Cardiac muscle cell (in vitro differentiated cells and primary cell): Measurements from ENCODE around the gene TFB1M. TPM values are rescaled to one million over a fixed set of nuclear protein-coding genes. Genes with fewer than 3 reads are reported as not detected.
"Not testable (repeated sequence)": the region's sequence is repeated elsewhere in the genome, so short reads cannot be mapped to it uniquely, and the experiment has no call there.

Experiments used
- DNase-seq, 2 donors: peaks; one replicate each; pipeline versions ENCODE4 v3.0.0 to v3.0.0-alpha.2; 2010 to 2017; ENCODE audit warnings: low read depth in 1 of 2, low spot score in 1 of 2
- H3K27ac ChIP-seq: fragments of 200-600 bp; sonication (generic); 2 replicates; pipeline ENCODE4 v1.5.1; 2016
- H3K27me3 ChIP-seq: fragments of 200-600 bp; sonication (generic); 2 replicates; pipeline ENCODE4 v1.6.0; 2016; ENCODE audit warnings: control low read depth
- H3K36me3 ChIP-seq: fragments of 200-600 bp; sonication (generic); 2 replicates; pipeline ENCODE4 v1.5.1; 2016; ENCODE audit warnings: control low read depth
- H3K4me1 ChIP-seq: fragments of 200-600 bp; sonication (generic); 2 replicates; pipeline ENCODE4 v1.8.1; 2017; ENCODE audit warnings: low read depth, mild to moderate bottlenecking, mixed run types
- H3K4me3 ChIP-seq: fragments of 200-600 bp; sonication (generic); 2 replicates; pipeline ENCODE4 v1.5.1; 2016; ENCODE audit warnings: mild to moderate bottlenecking
- H3K9me3 ChIP-seq: fragments of 200-600 bp; sonication (generic); 2 replicates; pipeline ENCODE4 v1.5.1; 2017; ENCODE audit warnings: low read depth, mild to moderate bottlenecking, control low read depth
- polyA plus RNA-seq: library from polyadenylated mRNA; unstranded; fragments of >200 nt; fragmentation: Nextera tagmentation; extraction: Ambion mirVana; gene quantifications from 2 replicates; pipeline ENCODE4 v1.2.1, GENCODE V29; 2016
- total RNA-seq: library from RNA; depleted of rRNA; stranded (reverse); fragments of >200 nt; gene quantifications from 2 replicates; pipeline ENCODE4 v1.2.3, GENCODE V29; 2016
- TF ChIP-seq, protein P1 (sequence below): IDR thresholded peaks from 2 replicates; pipeline ENCODE4 v1.5.1; 2012; ENCODE audit warnings: low read depth, mild to moderate bottlenecking, low read length

The TFB1M gene
- total and polyA plus RNA-seq, 2 experiments from 2014 or later: 14.8 to 22.0 TPM

GRCh38 chr6:155313602-155314091, 637 bp downstream of the TFB1M start:
- Histone ChIP-seq H3K4me1 (no peaks in the 10 kb centered on the region), H3K36me3 (peaks cover 11% of the 10 kb centered on the region), H3K27ac (peak overlapping the region; percentile 69), H3K27me3 (no peaks in the 10 kb centered on the region), H3K4me3 (peak overlapping the region; percentile 72), H3K9me3 (no peaks in the 10 kb centered on the region)
- TF ChIP-seq, protein P1, sequence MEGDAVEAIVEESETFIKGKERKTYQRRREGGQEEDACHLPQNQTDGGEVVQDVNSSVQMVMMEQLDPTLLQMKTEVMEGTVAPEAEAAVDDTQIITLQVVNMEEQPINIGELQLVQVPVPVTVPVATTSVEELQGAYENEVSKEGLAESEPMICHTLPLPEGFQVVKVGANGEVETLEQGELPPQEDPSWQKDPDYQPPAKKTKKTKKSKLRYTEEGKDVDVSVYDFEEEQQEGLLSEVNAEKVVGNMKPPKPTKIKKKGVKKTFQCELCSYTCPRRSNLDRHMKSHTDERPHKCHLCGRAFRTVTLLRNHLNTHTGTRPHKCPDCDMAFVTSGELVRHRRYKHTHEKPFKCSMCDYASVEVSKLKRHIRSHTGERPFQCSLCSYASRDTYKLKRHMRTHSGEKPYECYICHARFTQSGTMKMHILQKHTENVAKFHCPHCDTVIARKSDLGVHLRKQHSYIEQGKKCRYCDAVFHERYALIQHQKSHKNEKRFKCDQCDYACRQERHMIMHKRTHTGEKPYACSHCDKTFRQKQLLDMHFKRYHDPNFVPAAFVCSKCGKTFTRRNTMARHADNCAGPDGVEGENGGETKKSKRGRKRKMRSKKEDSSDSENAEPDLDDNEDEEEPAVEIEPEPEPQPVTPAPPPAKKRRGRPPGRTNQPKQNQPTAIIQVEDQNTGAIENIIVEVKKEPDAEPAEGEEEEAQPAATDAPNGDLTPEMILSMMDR: no peak
- peak in 1 of 2 donors; percentile 10 for DNase-seq

DNA sequence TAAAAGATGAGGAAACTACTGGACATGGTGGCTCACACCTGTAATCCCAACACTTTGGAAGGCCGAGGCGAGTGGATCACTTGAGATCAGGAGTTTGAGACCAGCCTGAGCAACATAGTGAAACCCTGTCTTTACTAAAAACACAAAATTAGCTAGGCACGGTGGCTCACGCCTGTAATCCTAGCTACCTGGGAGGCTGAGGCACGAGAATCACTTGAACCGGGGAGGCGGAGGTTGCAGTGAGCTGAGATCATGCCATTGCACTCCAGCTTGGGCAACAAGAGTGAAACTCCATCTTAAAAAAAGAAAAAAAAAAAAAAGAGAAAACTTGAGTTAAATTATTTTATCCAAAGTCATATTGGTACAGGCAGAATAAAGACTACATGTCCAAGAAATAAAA, 1.3 kb downstream of the TFB1M start:
- DNase-seq, H3K4me1 ChIP-seq, H3K27me3 ChIP-seq, H3K27ac ChIP-seq, H3K9me3 ChIP-seq: not testable (repeated sequence)
- Histone ChIP-seq H3K36me3 (peaks cover 11% of the 10 kb centered on the region), H3K4me3 (peak overlapping the region; percentile 72)

DNA sequence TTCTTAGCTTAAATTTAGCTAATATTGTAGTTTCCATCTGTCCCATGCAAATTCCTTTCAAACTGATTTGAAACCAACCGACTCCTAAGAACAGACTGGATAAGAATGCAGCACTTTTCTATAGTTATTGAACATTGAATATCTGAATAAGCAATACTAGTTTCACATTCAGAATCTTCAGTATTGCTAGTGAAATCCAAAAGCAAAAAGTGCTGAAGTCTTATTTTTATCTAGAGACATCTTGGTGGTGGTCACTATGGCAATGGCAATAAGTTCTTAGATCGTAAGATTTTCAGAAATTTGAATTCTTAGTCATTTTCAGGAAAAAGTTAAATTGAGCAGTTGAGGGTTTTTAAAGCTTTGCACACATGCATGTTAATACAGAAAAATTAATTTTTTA, 2.7 kb downstream of the TFB1M start:
- no peaks in the 10 kb centered on the region for H3K9me3 ChIP-seq
- H3K27me3 ChIP-seq: no peaks in the 10 kb centered on the region
- no peak overlapping the region for H3K4me3 ChIP-seq
- H3K27ac ChIP-seq: no peak overlapping the region
- H3K36me3 ChIP-seq: peaks cover 11% of the 10 kb centered on the region
- DNase-seq: no peak
- H3K4me1 ChIP-seq: no peaks in the 10 kb centered on the region
- TF ChIP-seq, protein P1: no peak

DNA sequence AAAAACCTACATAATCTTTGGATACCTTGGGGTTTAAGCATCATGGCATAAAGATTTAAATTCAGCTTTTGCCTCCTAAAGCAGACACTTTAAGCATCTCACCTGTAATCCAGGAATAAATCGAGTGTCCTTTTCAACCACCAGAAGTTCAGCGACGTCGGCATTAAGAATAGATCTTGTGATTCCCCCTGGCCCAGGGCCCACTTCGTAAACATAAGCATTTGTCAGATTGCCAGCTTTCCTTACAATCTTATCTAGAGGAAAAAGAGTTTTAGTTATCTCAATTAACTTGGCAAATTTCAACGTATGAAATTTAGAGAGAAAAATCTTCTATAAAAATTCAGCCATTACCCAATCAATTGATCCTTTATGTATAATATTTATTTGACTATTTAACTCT, 3.2 kb downstream of the TFB1M start:
- Histone ChIP-seq H3K36me3 (peaks cover 11% of the 10 kb centered on the region), H3K27ac (no peak overlapping the region), H3K4me1 (no peaks in the 10 kb centered on the region), H3K27me3 (no peaks in the 10 kb centered on the region), H3K4me3 (no peak overlapping the region), H3K9me3 (no peaks in the 10 kb centered on the region)
- peak in 1 of 2 donors; percentile 21 for DNase-seq
- TF ChIP-seq, protein P1: no peak

- TF ChIP-seq, protein P1: no peak
- H3K4me1 ChIP-seq: no peaks in the 10 kb centered on the region
- H3K36me3 ChIP-seq: peaks cover 11% of the 10 kb centered on the region
- no peak overlapping the region for H3K27ac ChIP-seq
- no peaks in the 10 kb centered on the region for H3K9me3 ChIP-seq
- DNase-seq: no peak
- H3K27me3 ChIP-seq: no peaks in the 10 kb centered on the region
- no peak overlapping the region for H3K4me3 ChIP-seq
Observed at GRCh38 chr6:155310596-155310995, 3.7 kb downstream of the TFB1M start.

DNA sequence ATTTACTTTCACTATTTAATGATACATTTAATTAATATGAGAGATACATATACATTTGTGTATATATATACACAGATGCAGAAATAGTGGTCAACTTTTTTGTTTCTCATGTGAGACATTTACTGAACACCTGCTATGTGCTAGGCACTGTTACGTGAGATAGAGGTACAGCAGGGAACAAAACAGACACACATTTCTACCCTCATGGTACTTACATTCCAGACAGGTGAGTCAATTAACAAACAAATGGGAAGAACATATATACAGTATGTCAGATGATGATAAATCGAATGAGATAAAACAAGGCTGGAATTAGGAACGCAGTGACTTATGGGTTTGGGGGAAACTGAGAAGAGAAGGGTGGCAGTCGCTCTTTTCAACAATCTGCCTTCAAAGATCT, 5.1 kb downstream of the TFB1M start:
- H3K27ac ChIP-seq: no peak overlapping the region
- TF ChIP-seq, protein P1: no peak
- H3K4me1 ChIP-seq: no peaks in the 10 kb centered on the region
- H3K36me3 ChIP-seq: peaks cover 11% of the 10 kb centered on the region
- H3K27me3 ChIP-seq: no peaks in the 10 kb centered on the region
- no peak for DNase-seq
- no peaks in the 10 kb centered on the region for H3K9me3 ChIP-seq
- no peak overlapping the region for H3K4me3 ChIP-seq
